IMR-90 (cell line): Measurements from ENCODE around the gene CD2AP.

Experiments
- CEBPB ChIP-seq: IDR thresholded peaks from 2 replicates; pipeline ENCODE4 v1.6.1; 2012; ENCODE audit warnings: low read depth, low read length, improper control_type of control experiment
- CTCF ChIP-seq: conservative IDR thresholded peaks from 2 replicates; pipeline ENCODE4 v1.5.1; 2012; ENCODE audit warnings: mild to moderate bottlenecking, low read depth, low read length, improper control_type of control experiment
- ELK1 ChIP-seq: fragments of 150-350 bp; IDR thresholded peaks from 2 replicates; pipeline ENCODE4 v1.6.1; 2016; ENCODE audit warnings: low read depth, mild to moderate bottlenecking, low read length, moderate library complexity, borderline replicate concordance
- FOS ChIP-seq: fragments of 150-350 bp; IDR thresholded peaks from 2 replicates; pipeline ENCODE4 v1.6.1; 2016; ENCODE audit warnings: low read depth, low read length
- MXI1 ChIP-seq: IDR thresholded peaks from 2 replicates; pipeline ENCODE4 v1.6.1; 2012; ENCODE audit warnings: low read depth, mild to moderate bottlenecking, low read length, moderate library complexity, borderline replicate concordance
- POLR2A ChIP-seq: IDR thresholded peaks from 2 replicates; pipeline ENCODE4 v1.6.1; 2012; ENCODE audit warnings: mild to moderate bottlenecking, low read depth, low read length
- RAD21 ChIP-seq: IDR thresholded peaks from 2 replicates; pipeline ENCODE4 v1.6.1; 2012; ENCODE audit warnings: low read length, improper control_type of control experiment
- SMC3 ChIP-seq: fragments of 150-350 bp; IDR thresholded peaks from 2 replicates; pipeline ENCODE4 v1.6.1; 2016; ENCODE audit warnings: low read depth, mild to moderate bottlenecking, antibody characterized with exemption, low read length, moderate library complexity

GRCh38 chr6:47603995-47604394, 126.4 kb downstream of the CD2AP start:
- TF ChIP-seq CTCF (no peak), FOS (no peak), POLR2A (no peak), ELK1 (no peak), SMC3 (no peak), CEBPB (no peak), MXI1 (no peak), RAD21 (no peak)
